IMR-90 (cell line): Measurements from ENCODE around the gene GALR1. TPM values are rescaled to one million over a fixed set of nuclear protein-coding genes. Genes with fewer than 3 reads are reported as not detected.
A peak's percentile ranks its signal among the peaks of the same experiment; 100 is the strongest.

Experiments
- ATAC-seq: fragments of 200-7000 bp; cut with Tn5 transposase; 2 replicates; pipeline ENCODE4 v1.9.1; 2020; ENCODE audit warnings: low read depth, mild to moderate bottlenecking, moderate library complexity
- BruUV-seq: library from RNA; stranded (reverse); fragments of 400-500 nt; replicated peaks from 2 replicates; lab custom pipeline; 2021; lab: Mats Ljungman, UMichigan
- CTCF ChIA-PET: fragments of 300-600 bp; formaldehyde crosslinking; extraction: SDS; loops from one replicate; lab custom pipeline; 2021; ENCODE audit warnings: antibody characterized with exemption; lab: Yijun Ruan, JAX
- POLR2A ChIA-PET: fragments of 300-600 bp; sonication (Branson Sonifier 250); formaldehyde crosslinking; loops from one replicate; lab custom pipeline; 2022; ENCODE audit warnings: antibody characterized with exemption; ENCODE audit not compliant: unreplicated experiment; lab: Charles Lee
- DNase-seq: peaks from one replicate; pipeline ENCODE4 v3.0.0; 2013
- H2AFZ ChIP-seq: replicated peaks from 2 replicates; pipeline ENCODE3; 2013; ENCODE audit warnings: low read length, mild to moderate bottlenecking; ENCODE audit not compliant: poor library complexity
- H2AK5ac ChIP-seq: 2 replicates; pipeline ENCODE4 v1.6.1; 2013; ENCODE audit warnings: low read depth, low read length, inconsistent platforms
- H2AK9ac ChIP-seq: replicated peaks from 2 replicates; pipeline ENCODE3; 2013; ENCODE audit warnings: mild to moderate bottlenecking, low read depth, low read length, moderate library complexity; ENCODE audit not compliant: poor library complexity
- H2BK120ac ChIP-seq: 2 replicates; pipeline ENCODE4 v1.6.1; 2013; ENCODE audit warnings: low read depth, low read length, inconsistent platforms
- H2BK15ac ChIP-seq: 3 replicates; pipeline ENCODE4 v1.6.1; 2013; ENCODE audit warnings: low read depth, low read length, inconsistent platforms
- H2BK20ac ChIP-seq: 2 replicates; pipeline ENCODE4 v1.6.1; 2013; ENCODE audit warnings: low read depth, mild to moderate bottlenecking, inconsistent platforms, low read length, moderate library complexity
- H2BK5ac ChIP-seq: 2 replicates; pipeline ENCODE4 v1.6.1; 2013; ENCODE audit warnings: mild to moderate bottlenecking, low read depth, low read length, inconsistent platforms; ENCODE audit not compliant: poor library complexity, severe bottlenecking
- H3K14ac ChIP-seq: replicated peaks from 2 replicates; pipeline ENCODE4 v1.6.1; 2013; ENCODE audit warnings: low read depth, low read length, inconsistent platforms
- H3K18ac ChIP-seq: 2 replicates; pipeline ENCODE4 v1.6.1; 2013; ENCODE audit warnings: low read depth, low read length, control low read depth
- H3K23ac ChIP-seq: 2 replicates; pipeline ENCODE4 v1.6.1; 2013; ENCODE audit warnings: low read depth, low read length, inconsistent platforms
- H3K27ac ChIP-seq: 2 replicates; pipeline ENCODE4 v1.5.1; 2013; ENCODE audit warnings: mild to moderate bottlenecking, control low read depth, low read length; ENCODE audit not compliant: insufficient read depth
- H3K27me3 ChIP-seq: 2 replicates; pipeline ENCODE4 v1.6.1; 2013; ENCODE audit warnings: low read length; ENCODE audit not compliant: control insufficient read depth, insufficient read depth
- H3K36me3 ChIP-seq: 2 replicates; pipeline ENCODE4 v1.6.1; 2013; ENCODE audit warnings: low read length, mixed read lengths; ENCODE audit not compliant: control insufficient read depth, insufficient read depth
- H3K4ac ChIP-seq: 2 replicates; pipeline ENCODE4 v1.6.1; 2013; ENCODE audit warnings: low read depth, low read length, inconsistent platforms
- H3K4me1 ChIP-seq: 2 replicates; pipeline ENCODE4 v1.6.1; 2013; ENCODE audit warnings: low read length, mixed read lengths; ENCODE audit not compliant: control insufficient read depth, insufficient read depth
- H3K4me2 ChIP-seq: 2 replicates; pipeline ENCODE4 v1.6.1; 2013; ENCODE audit warnings: low read depth, mild to moderate bottlenecking, control low read depth, low read length, moderate library complexity
- H3K4me3 ChIP-seq: 2 replicates; pipeline ENCODE4 v1.5.1; 2013; ENCODE audit warnings: low read depth, mild to moderate bottlenecking, control low read depth, low read length, moderate library complexity; ENCODE audit not compliant: insufficient read depth
- H3K56ac ChIP-seq: 2 replicates; pipeline ENCODE4 v1.6.1; 2013; ENCODE audit warnings: low read length, inconsistent platforms; ENCODE audit not compliant: insufficient read depth; ENCODE audit errors: extremely low read depth
- H3K79me1 ChIP-seq, 2 experiments: 2 replicates each; pipeline ENCODE4 v1.6.1; 2013; ENCODE audit warnings: low read length in 2 of 2, inconsistent platforms in 1 of 2, low read depth in 1 of 2
- H3K9ac ChIP-seq: 2 replicates; pipeline ENCODE4 v1.6.1; 2013; ENCODE audit warnings: low read depth, low read length, control low read depth
- H3K9me1 ChIP-seq: 2 replicates; pipeline ENCODE4 v1.6.1; 2013; ENCODE audit warnings: low read length, inconsistent platforms; ENCODE audit not compliant: insufficient read depth
- H3K9me3 ChIP-seq: 2 replicates; pipeline ENCODE4 v1.6.1; 2013; ENCODE audit warnings: low read length; ENCODE audit not compliant: control insufficient read depth, insufficient read depth
- H4K20me1 ChIP-seq: 2 replicates; pipeline ENCODE4 v1.6.1; 2013; ENCODE audit warnings: low read length, inconsistent platforms; ENCODE audit not compliant: insufficient read depth
- H4K5ac ChIP-seq: 2 replicates; pipeline ENCODE4 v1.6.1; 2013; ENCODE audit warnings: mild to moderate bottlenecking, low read depth, low read length, control low read depth
- H4K8ac ChIP-seq, 2 experiments: 2 replicates each; pipeline ENCODE4 v1.6.1; 2013; ENCODE audit warnings: low read depth in 2 of 2, low read length in 2 of 2, control low read depth in 1 of 2, inconsistent platforms in 1 of 2
- H4K91ac ChIP-seq: 2 replicates; pipeline ENCODE4 v1.6.1; 2013; ENCODE audit warnings: low read depth, low read length, inconsistent platforms; ENCODE audit not compliant: insufficient read depth
- BHLHE40 ChIP-seq: fragments of 150-350 bp; IDR thresholded peaks from 2 replicates; pipeline ENCODE4 v1.6.1; 2016; ENCODE audit warnings: mild to moderate bottlenecking, low read depth, low read length
- CEBPB ChIP-seq: IDR thresholded peaks from 2 replicates; pipeline ENCODE4 v1.6.1; 2012; ENCODE audit warnings: low read depth, low read length, improper control_type of control experiment
- RAD21 ChIP-seq: IDR thresholded peaks from 2 replicates; pipeline ENCODE4 v1.6.1; 2012; ENCODE audit warnings: low read length, improper control_type of control experiment
- SMC3 ChIP-seq: fragments of 150-350 bp; IDR thresholded peaks from 2 replicates; pipeline ENCODE4 v1.6.1; 2016; ENCODE audit warnings: low read depth, mild to moderate bottlenecking, antibody characterized with exemption, low read length, moderate library complexity
- WGBS, 2 experiments: methylation state at CpG; one replicate each; pipeline versions ENCODE4 v1.1.5 to v1.1.7; 2013; ENCODE audit warnings: missing lambda C conversion rate in 2 of 2; ENCODE audit not compliant: insufficient read length in 1 of 2; ENCODE audit errors: extremely low coverage in 2 of 2; 5-methylcytosine and 5-hydroxymethylcytosine counted together
- dilution Hi-C: fragments of 300-500 bp; cut with HindIII; formaldehyde crosslinking; loops from one replicate; pipeline ENCODE4 v1.14.3; 2018; ENCODE audit warnings: low sequenced_read_pairs; ENCODE audit not compliant: unreplicated experiment
- in situ Hi-C: fragments of 300-500 bp; cut with MboI; formaldehyde crosslinking; loops from 3 replicates; pipeline ENCODE4 v1.14.3; 2019; ENCODE audit warnings: low sequenced_read_pairs, inconsistent platforms, mixed read lengths
- intact Hi-C: fragments of 100-400 bp; cut with micrococcal nuclease; formaldehyde crosslinking; loops from 2 replicates; pipeline ENCODE4 v1.10.0; 2022
- polyA plus RNA-seq, 3 experiments: library from polyadenylated mRNA; depleted of rRNA; stranded (reverse); fragments of >200 nt; gene quantifications; 2 replicates each; pipeline ENCODE4 v1.2.3, GENCODE V29; 2012; ENCODE audit warnings: low replicate concordance in 1 of 3
- total RNA-seq: library from RNA; depleted of rRNA; stranded (reverse); fragments of >200 nt; gene quantifications from 2 replicates; pipeline ENCODE4 v1.2.3, GENCODE V29; 2012
- TF ChIP-seq, protein P1 (sequence below): conservative IDR thresholded peaks from 2 replicates; pipeline ENCODE4 v1.5.1; 2012; ENCODE audit warnings: mild to moderate bottlenecking, low read depth, low read length, improper control_type of control experiment

GALR1 gene
- total and polyA plus RNA-seq, 2 of the 4 experiments (the other 2 are of a cell fraction): not detected

DNA sequence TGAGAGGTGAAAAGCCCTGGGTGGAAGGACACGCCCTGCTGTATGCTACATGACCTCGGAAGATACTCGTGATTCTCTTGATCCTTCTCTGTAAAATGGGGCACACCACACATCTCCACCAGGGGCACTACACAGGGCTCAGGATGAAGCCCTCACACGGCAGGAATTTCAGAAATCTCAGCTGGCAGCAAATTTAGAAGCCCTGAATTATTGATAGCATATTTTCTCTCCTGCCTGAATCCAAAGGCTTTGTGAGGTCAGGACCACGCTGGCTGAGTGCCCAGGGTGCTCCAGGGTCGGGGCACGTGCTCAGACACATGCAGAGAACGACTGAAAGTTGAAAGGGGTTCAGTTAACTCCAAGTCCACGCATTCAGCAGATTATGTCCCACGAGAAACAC lies 42.1 kb upstream of the GALR1 start:
- H2AK5ac ChIP-seq: peak overlapping the region; percentile 91; the same call in 1 of the 2 replicates
- DNase-seq: peak; percentile 65
- no peaks in the 10 kb centered on the region for H3K27me3 ChIP-seq
- peak overlapping the region; percentile 35 to 91; a peak in 3 of 4 replicates for H4K8ac ChIP-seq
- intact Hi-C loops (loop anchor here (1.0 to 5.0 kb wide), 2 partner anchors 80 to 140 kb away; no protein-coding TSS in a partner anchor), dilution Hi-C loops (no loop called here), in situ Hi-C loops (loop anchor here (5.0 to 25.0 kb wide), 3 partner anchors 140 to 395 kb away; partner anchors contain the start of gene ZNF236)
- peak overlapping the region; percentile 36; the same call in 1 of the 2 replicates for H3K27ac ChIP-seq
- peak overlapping the region; percentile 8; the same call in 1 of the 2 replicates for H3K18ac ChIP-seq
- ATAC-seq: peak; percentile 42
- H2BK15ac ChIP-seq: peak overlapping the region; percentile 98; the same call in 2 of the 3 replicates
- H3K23ac ChIP-seq: peak overlapping the region; percentile 56; the same call in 1 of the 2 replicates
- H2AK9ac ChIP-seq: peak overlapping the region; percentile 77
- H3K36me3 ChIP-seq: no peaks in the 10 kb centered on the region
- 50% methylated on average over 2 of the region's 10 CpGs; no CpG with 5 or more reads in 1 of the 2 experiments for WGBS, 2 experiments
- H2BK20ac ChIP-seq: peak overlapping the region; percentile 84
- no peak overlapping the region for H3K4me2 ChIP-seq
- TF ChIP-seq SMC3 (peak; percentile 30; the same call in 1 of the 2 replicates), BHLHE40 (peak; percentile 17; the same call in 1 of the 2 replicates), CEBPB (no peak), RAD21 (peak; percentile 40)
- TF ChIP-seq, protein P1, sequence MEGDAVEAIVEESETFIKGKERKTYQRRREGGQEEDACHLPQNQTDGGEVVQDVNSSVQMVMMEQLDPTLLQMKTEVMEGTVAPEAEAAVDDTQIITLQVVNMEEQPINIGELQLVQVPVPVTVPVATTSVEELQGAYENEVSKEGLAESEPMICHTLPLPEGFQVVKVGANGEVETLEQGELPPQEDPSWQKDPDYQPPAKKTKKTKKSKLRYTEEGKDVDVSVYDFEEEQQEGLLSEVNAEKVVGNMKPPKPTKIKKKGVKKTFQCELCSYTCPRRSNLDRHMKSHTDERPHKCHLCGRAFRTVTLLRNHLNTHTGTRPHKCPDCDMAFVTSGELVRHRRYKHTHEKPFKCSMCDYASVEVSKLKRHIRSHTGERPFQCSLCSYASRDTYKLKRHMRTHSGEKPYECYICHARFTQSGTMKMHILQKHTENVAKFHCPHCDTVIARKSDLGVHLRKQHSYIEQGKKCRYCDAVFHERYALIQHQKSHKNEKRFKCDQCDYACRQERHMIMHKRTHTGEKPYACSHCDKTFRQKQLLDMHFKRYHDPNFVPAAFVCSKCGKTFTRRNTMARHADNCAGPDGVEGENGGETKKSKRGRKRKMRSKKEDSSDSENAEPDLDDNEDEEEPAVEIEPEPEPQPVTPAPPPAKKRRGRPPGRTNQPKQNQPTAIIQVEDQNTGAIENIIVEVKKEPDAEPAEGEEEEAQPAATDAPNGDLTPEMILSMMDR: peak; percentile 62
- ChIA-PET CTCF (interaction anchor here (0.6 kb wide), 3 partner anchors 12 to 135 kb away, joined by 3 to 4 read pairs (median 3); no protein-coding TSS in a partner anchor), POLR2A (no interaction called here)
- H3K4me3 ChIP-seq: no peak overlapping the region
- peak overlapping the region; percentile 80 for H2BK5ac ChIP-seq
- peak overlapping the region; percentile 91 for H2BK120ac ChIP-seq
- H4K5ac ChIP-seq: peak overlapping the region; percentile 4; the same call in 1 of the 2 replicates
- no peak overlapping the region for H3K56ac ChIP-seq
- no peaks in the 10 kb centered on the region for H3K9me3 ChIP-seq
- H3K4me1 ChIP-seq: peaks cover 15% of the 10 kb centered on the region
- peak overlapping the region; percentile 90 for H2AFZ ChIP-seq
- H4K91ac ChIP-seq: peak overlapping the region; percentile 79
- H3K79me1 ChIP-seq: no peaks in the 10 kb centered on the region
- H3K4ac ChIP-seq: peak overlapping the region; percentile 86
- peak overlapping the region; percentile 81 for H3K14ac ChIP-seq
- H3K9ac ChIP-seq: no peak overlapping the region
- H3K9me1 ChIP-seq: peaks cover 12% of the 10 kb centered on the region; the same call in 1 of the 2 replicates
- BruUV-seq: no TSS peak
- H4K20me1 ChIP-seq: no peaks in the 10 kb centered on the region
